IMR-90 (cell line): ENCODE measurements around the gene COL25A1. TPM values are rescaled to one million over a fixed set of nuclear protein-coding genes. Genes with fewer than 3 reads are reported as not detected.

Experiments
- ATAC-seq: fragments of 200-7000 bp; cut with Tn5 transposase; 2 replicates; pipeline ENCODE4 v1.9.1; 2020; ENCODE audit warnings: low read depth, mild to moderate bottlenecking, moderate library complexity
- BruUV-seq: library from RNA; stranded (reverse); fragments of 400-500 nt; replicated peaks from 2 replicates; lab custom pipeline; 2021; lab: Mats Ljungman, UMichigan
- CTCF ChIA-PET: fragments of 300-600 bp; formaldehyde crosslinking; extraction: SDS; loops from one replicate; lab custom pipeline; 2021; ENCODE audit warnings: antibody characterized with exemption; lab: Yijun Ruan, JAX
- POLR2A ChIA-PET: fragments of 300-600 bp; sonication (Branson Sonifier 250); formaldehyde crosslinking; loops from one replicate; lab custom pipeline; 2022; ENCODE audit warnings: antibody characterized with exemption; ENCODE audit not compliant: unreplicated experiment; lab: Charles Lee
- DNase-seq: peaks from one replicate; pipeline ENCODE4 v3.0.0; 2013
- H2AFZ ChIP-seq: replicated peaks from 2 replicates; pipeline ENCODE3; 2013; ENCODE audit warnings: low read length, mild to moderate bottlenecking; ENCODE audit not compliant: poor library complexity
- H2AK5ac ChIP-seq: 2 replicates; pipeline ENCODE4 v1.6.1; 2013; ENCODE audit warnings: low read depth, low read length, inconsistent platforms
- H2AK9ac ChIP-seq: replicated peaks from 2 replicates; pipeline ENCODE3; 2013; ENCODE audit warnings: mild to moderate bottlenecking, low read depth, low read length, moderate library complexity; ENCODE audit not compliant: poor library complexity
- H2BK120ac ChIP-seq: 2 replicates; pipeline ENCODE4 v1.6.1; 2013; ENCODE audit warnings: low read depth, low read length, inconsistent platforms
- H2BK15ac ChIP-seq: 3 replicates; pipeline ENCODE4 v1.6.1; 2013; ENCODE audit warnings: low read depth, low read length, inconsistent platforms
- H2BK20ac ChIP-seq: 2 replicates; pipeline ENCODE4 v1.6.1; 2013; ENCODE audit warnings: low read depth, mild to moderate bottlenecking, inconsistent platforms, low read length, moderate library complexity
- H2BK5ac ChIP-seq: 2 replicates; pipeline ENCODE4 v1.6.1; 2013; ENCODE audit warnings: mild to moderate bottlenecking, low read depth, low read length, inconsistent platforms; ENCODE audit not compliant: poor library complexity, severe bottlenecking
- H3K14ac ChIP-seq: replicated peaks from 2 replicates; pipeline ENCODE4 v1.6.1; 2013; ENCODE audit warnings: low read depth, low read length, inconsistent platforms
- H3K18ac ChIP-seq: 2 replicates; pipeline ENCODE4 v1.6.1; 2013; ENCODE audit warnings: low read depth, low read length, control low read depth
- H3K23ac ChIP-seq: 2 replicates; pipeline ENCODE4 v1.6.1; 2013; ENCODE audit warnings: low read depth, low read length, inconsistent platforms
- H3K27ac ChIP-seq: 2 replicates; pipeline ENCODE4 v1.5.1; 2013; ENCODE audit warnings: mild to moderate bottlenecking, control low read depth, low read length; ENCODE audit not compliant: insufficient read depth
- H3K27me3 ChIP-seq: 2 replicates; pipeline ENCODE4 v1.6.1; 2013; ENCODE audit warnings: low read length; ENCODE audit not compliant: control insufficient read depth, insufficient read depth
- H3K36me3 ChIP-seq: 2 replicates; pipeline ENCODE4 v1.6.1; 2013; ENCODE audit warnings: low read length, mixed read lengths; ENCODE audit not compliant: control insufficient read depth, insufficient read depth
- H3K4ac ChIP-seq: 2 replicates; pipeline ENCODE4 v1.6.1; 2013; ENCODE audit warnings: low read depth, low read length, inconsistent platforms
- H3K4me1 ChIP-seq: 2 replicates; pipeline ENCODE4 v1.6.1; 2013; ENCODE audit warnings: low read length, mixed read lengths; ENCODE audit not compliant: control insufficient read depth, insufficient read depth
- H3K4me2 ChIP-seq: 2 replicates; pipeline ENCODE4 v1.6.1; 2013; ENCODE audit warnings: low read depth, mild to moderate bottlenecking, control low read depth, low read length, moderate library complexity
- H3K4me3 ChIP-seq: 2 replicates; pipeline ENCODE4 v1.5.1; 2013; ENCODE audit warnings: low read depth, mild to moderate bottlenecking, control low read depth, low read length, moderate library complexity; ENCODE audit not compliant: insufficient read depth
- H3K56ac ChIP-seq: 2 replicates; pipeline ENCODE4 v1.6.1; 2013; ENCODE audit warnings: low read length, inconsistent platforms; ENCODE audit not compliant: insufficient read depth; ENCODE audit errors: extremely low read depth
- H3K79me1 ChIP-seq, 2 experiments: 2 replicates each; pipeline ENCODE4 v1.6.1; 2013; ENCODE audit warnings: low read length in 2 of 2, inconsistent platforms in 1 of 2, low read depth in 1 of 2
- H3K9ac ChIP-seq: 2 replicates; pipeline ENCODE4 v1.6.1; 2013; ENCODE audit warnings: low read depth, low read length, control low read depth
- H3K9me1 ChIP-seq: 2 replicates; pipeline ENCODE4 v1.6.1; 2013; ENCODE audit warnings: low read length, inconsistent platforms; ENCODE audit not compliant: insufficient read depth
- H3K9me3 ChIP-seq: 2 replicates; pipeline ENCODE4 v1.6.1; 2013; ENCODE audit warnings: low read length; ENCODE audit not compliant: control insufficient read depth, insufficient read depth
- H4K20me1 ChIP-seq: 2 replicates; pipeline ENCODE4 v1.6.1; 2013; ENCODE audit warnings: low read length, inconsistent platforms; ENCODE audit not compliant: insufficient read depth
- H4K5ac ChIP-seq: 2 replicates; pipeline ENCODE4 v1.6.1; 2013; ENCODE audit warnings: mild to moderate bottlenecking, low read depth, low read length, control low read depth
- H4K8ac ChIP-seq, 2 experiments: 2 replicates each; pipeline ENCODE4 v1.6.1; 2013; ENCODE audit warnings: low read depth in 2 of 2, low read length in 2 of 2, control low read depth in 1 of 2, inconsistent platforms in 1 of 2
- H4K91ac ChIP-seq: 2 replicates; pipeline ENCODE4 v1.6.1; 2013; ENCODE audit warnings: low read depth, low read length, inconsistent platforms; ENCODE audit not compliant: insufficient read depth
- BHLHE40 ChIP-seq: fragments of 150-350 bp; IDR thresholded peaks from 2 replicates; pipeline ENCODE4 v1.6.1; 2016; ENCODE audit warnings: mild to moderate bottlenecking, low read depth, low read length
- CEBPB ChIP-seq: IDR thresholded peaks from 2 replicates; pipeline ENCODE4 v1.6.1; 2012; ENCODE audit warnings: low read depth, low read length, improper control_type of control experiment
- CHD1 ChIP-seq: IDR thresholded peaks from 2 replicates; pipeline ENCODE4 v1.6.1; 2012; ENCODE audit warnings: low read depth, low read length, improper control_type of control experiment
- MAFK ChIP-seq: IDR thresholded peaks from 2 replicates; pipeline ENCODE4 v1.6.1; 2012; ENCODE audit warnings: low read depth, low read length, improper control_type of control experiment
- MAZ ChIP-seq: IDR thresholded peaks from 2 replicates; pipeline ENCODE4 v1.6.1; 2012; ENCODE audit warnings: low read depth, mild to moderate bottlenecking, low read length, improper control_type of control experiment, moderate library complexity, borderline replicate concordance
- MXI1 ChIP-seq: IDR thresholded peaks from 2 replicates; pipeline ENCODE4 v1.6.1; 2012; ENCODE audit warnings: low read depth, mild to moderate bottlenecking, low read length, moderate library complexity, borderline replicate concordance
- NFE2L2 ChIP-seq: fragments of 150-350 bp; IDR thresholded peaks from 2 replicates; pipeline ENCODE4 v1.6.1; 2016; ENCODE audit warnings: low read depth, mild to moderate bottlenecking, low read length
- POLR2A ChIP-seq: IDR thresholded peaks from 2 replicates; pipeline ENCODE4 v1.6.1; 2012; ENCODE audit warnings: mild to moderate bottlenecking, low read depth, low read length
- RAD21 ChIP-seq: IDR thresholded peaks from 2 replicates; pipeline ENCODE4 v1.6.1; 2012; ENCODE audit warnings: low read length, improper control_type of control experiment
- RFX5 ChIP-seq: IDR thresholded peaks from 2 replicates; pipeline ENCODE4 v1.8.0; 2012; ENCODE audit warnings: low read depth, mild to moderate bottlenecking, low read length, moderate library complexity
- SMC3 ChIP-seq: fragments of 150-350 bp; IDR thresholded peaks from 2 replicates; pipeline ENCODE4 v1.6.1; 2016; ENCODE audit warnings: low read depth, mild to moderate bottlenecking, antibody characterized with exemption, low read length, moderate library complexity
- WGBS, 2 experiments: methylation state at CpG; one replicate each; pipeline versions ENCODE4 v1.1.5 to v1.1.7; 2013; ENCODE audit warnings: missing lambda C conversion rate in 2 of 2; ENCODE audit not compliant: insufficient read length in 1 of 2; ENCODE audit errors: extremely low coverage in 2 of 2; 5-methylcytosine and 5-hydroxymethylcytosine counted together
- dilution Hi-C: fragments of 300-500 bp; cut with HindIII; formaldehyde crosslinking; loops from one replicate; pipeline ENCODE4 v1.14.3; 2018; ENCODE audit warnings: low sequenced_read_pairs; ENCODE audit not compliant: unreplicated experiment
- in situ Hi-C: fragments of 300-500 bp; cut with MboI; formaldehyde crosslinking; loops from 3 replicates; pipeline ENCODE4 v1.14.3; 2019; ENCODE audit warnings: low sequenced_read_pairs, inconsistent platforms, mixed read lengths
- intact Hi-C: fragments of 100-400 bp; cut with micrococcal nuclease; formaldehyde crosslinking; loops from 2 replicates; pipeline ENCODE4 v1.10.0; 2022
- polyA plus RNA-seq, 3 experiments: library from polyadenylated mRNA; depleted of rRNA; stranded (reverse); fragments of >200 nt; gene quantifications; 2 replicates each; pipeline ENCODE4 v1.2.3, GENCODE V29; 2012; ENCODE audit warnings: low replicate concordance in 1 of 3
- total RNA-seq: library from RNA; depleted of rRNA; stranded (reverse); fragments of >200 nt; gene quantifications from 2 replicates; pipeline ENCODE4 v1.2.3, GENCODE V29; 2012
- TF ChIP-seq, protein P1 (sequence below): fragments of 150-350 bp; IDR thresholded peaks from 2 replicates; pipeline ENCODE4 v1.6.1; 2016; ENCODE audit warnings: low read depth, mild to moderate bottlenecking, low read length, moderate library complexity, borderline replicate concordance
- TF ChIP-seq, protein P2 (sequence below): conservative IDR thresholded peaks from 2 replicates; pipeline ENCODE4 v1.5.1; 2012; ENCODE audit warnings: mild to moderate bottlenecking, low read depth, low read length, improper control_type of control experiment

COL25A1 gene
- total and polyA plus RNA-seq, 2 of the 4 experiments (the other 2 are of a cell fraction): under 0.01 to 0.05 TPM

DNA sequence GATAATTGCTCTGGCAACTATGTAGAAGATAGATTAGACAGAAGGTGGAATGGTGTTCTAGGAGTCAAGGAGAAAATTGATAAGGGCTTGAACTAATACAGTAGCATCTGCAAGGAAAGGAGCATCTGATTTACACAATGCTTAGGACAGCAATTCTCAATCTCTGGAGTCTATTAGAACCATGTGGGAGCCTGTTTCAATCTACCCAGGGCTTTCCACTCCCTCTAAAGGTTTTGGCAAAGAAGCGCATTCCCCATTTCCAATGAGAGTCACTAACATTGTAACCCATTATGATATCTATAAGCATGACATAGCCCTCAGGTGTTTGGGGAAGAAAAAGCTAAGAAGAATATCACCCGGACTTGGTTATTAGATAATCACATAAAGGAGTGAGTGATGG is 168.2 kb downstream of the COL25A1 start:
- H3K4me3 ChIP-seq: no peak overlapping the region
- no peak for TF ChIP-seq MXI1
- no peak for TF ChIP-seq NFE2L2
- TF ChIP-seq CHD1: no peak
- no peak for TF ChIP-seq RFX5
- TF ChIP-seq CEBPB: no peak
- TF ChIP-seq SMC3: no peak
- no peak for TF ChIP-seq RAD21
- TF ChIP-seq, protein P1, sequence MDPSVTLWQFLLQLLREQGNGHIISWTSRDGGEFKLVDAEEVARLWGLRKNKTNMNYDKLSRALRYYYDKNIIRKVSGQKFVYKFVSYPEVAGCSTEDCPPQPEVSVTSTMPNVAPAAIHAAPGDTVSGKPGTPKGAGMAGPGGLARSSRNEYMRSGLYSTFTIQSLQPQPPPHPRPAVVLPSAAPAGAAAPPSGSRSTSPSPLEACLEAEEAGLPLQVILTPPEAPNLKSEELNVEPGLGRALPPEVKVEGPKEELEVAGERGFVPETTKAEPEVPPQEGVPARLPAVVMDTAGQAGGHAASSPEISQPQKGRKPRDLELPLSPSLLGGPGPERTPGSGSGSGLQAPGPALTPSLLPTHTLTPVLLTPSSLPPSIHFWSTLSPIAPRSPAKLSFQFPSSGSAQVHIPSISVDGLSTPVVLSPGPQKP: no peak
- no peak for TF ChIP-seq MAFK
- TF ChIP-seq BHLHE40: no peak
- TF ChIP-seq MAZ: no peak
- no peak for TF ChIP-seq POLR2A
- TF ChIP-seq, protein P2, sequence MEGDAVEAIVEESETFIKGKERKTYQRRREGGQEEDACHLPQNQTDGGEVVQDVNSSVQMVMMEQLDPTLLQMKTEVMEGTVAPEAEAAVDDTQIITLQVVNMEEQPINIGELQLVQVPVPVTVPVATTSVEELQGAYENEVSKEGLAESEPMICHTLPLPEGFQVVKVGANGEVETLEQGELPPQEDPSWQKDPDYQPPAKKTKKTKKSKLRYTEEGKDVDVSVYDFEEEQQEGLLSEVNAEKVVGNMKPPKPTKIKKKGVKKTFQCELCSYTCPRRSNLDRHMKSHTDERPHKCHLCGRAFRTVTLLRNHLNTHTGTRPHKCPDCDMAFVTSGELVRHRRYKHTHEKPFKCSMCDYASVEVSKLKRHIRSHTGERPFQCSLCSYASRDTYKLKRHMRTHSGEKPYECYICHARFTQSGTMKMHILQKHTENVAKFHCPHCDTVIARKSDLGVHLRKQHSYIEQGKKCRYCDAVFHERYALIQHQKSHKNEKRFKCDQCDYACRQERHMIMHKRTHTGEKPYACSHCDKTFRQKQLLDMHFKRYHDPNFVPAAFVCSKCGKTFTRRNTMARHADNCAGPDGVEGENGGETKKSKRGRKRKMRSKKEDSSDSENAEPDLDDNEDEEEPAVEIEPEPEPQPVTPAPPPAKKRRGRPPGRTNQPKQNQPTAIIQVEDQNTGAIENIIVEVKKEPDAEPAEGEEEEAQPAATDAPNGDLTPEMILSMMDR: no peak
- no peak overlapping the region for H3K56ac ChIP-seq
- BruUV-seq: no TSS peak
- no peak overlapping the region for H2BK15ac ChIP-seq
- no peaks in the 10 kb centered on the region for H3K9me1 ChIP-seq
- no peaks in the 10 kb centered on the region for H3K4me1 ChIP-seq
- H3K4me2 ChIP-seq: no peak overlapping the region
- ChIA-PET CTCF (no interaction called here), POLR2A (no interaction called here)
- dilution Hi-C loops (no loop called here), in situ Hi-C loops (no loop called here), intact Hi-C loops (no loop called here)
- H3K23ac ChIP-seq: no peak overlapping the region
- H2BK120ac ChIP-seq: no peak overlapping the region
- no peaks in the 10 kb centered on the region for H3K9me3 ChIP-seq
- H2AK5ac ChIP-seq: no peak overlapping the region
- no peaks in the 10 kb centered on the region for H4K20me1 ChIP-seq
- no peak overlapping the region for H2BK20ac ChIP-seq
- no peaks in the 10 kb centered on the region for H3K79me1 ChIP-seq
- no peak overlapping the region for H4K8ac ChIP-seq
- no CpG with 5 or more reads among the region's 2 CpGs for WGBS, 2 experiments
- H3K18ac ChIP-seq: no peak overlapping the region
- H2BK5ac ChIP-seq: no peak overlapping the region
- ATAC-seq (no peak), DNase-seq (no peak)
- no peak overlapping the region for H3K27ac ChIP-seq
- H3K14ac ChIP-seq: no peak overlapping the region
- H2AK9ac ChIP-seq: no peak overlapping the region
- H4K91ac ChIP-seq: no peak overlapping the region
- H4K5ac ChIP-seq: no peak overlapping the region
- no peak overlapping the region for H3K4ac ChIP-seq
- H2AFZ ChIP-seq: no peak overlapping the region
- H3K36me3 ChIP-seq: no peaks in the 10 kb centered on the region
- no peak overlapping the region for H3K9ac ChIP-seq
- no peaks in the 10 kb centered on the region; the same call in 1 of the 2 replicates for H3K27me3 ChIP-seq
